Measurements from ENCODE around the gene DEPDC1.

DNA sequence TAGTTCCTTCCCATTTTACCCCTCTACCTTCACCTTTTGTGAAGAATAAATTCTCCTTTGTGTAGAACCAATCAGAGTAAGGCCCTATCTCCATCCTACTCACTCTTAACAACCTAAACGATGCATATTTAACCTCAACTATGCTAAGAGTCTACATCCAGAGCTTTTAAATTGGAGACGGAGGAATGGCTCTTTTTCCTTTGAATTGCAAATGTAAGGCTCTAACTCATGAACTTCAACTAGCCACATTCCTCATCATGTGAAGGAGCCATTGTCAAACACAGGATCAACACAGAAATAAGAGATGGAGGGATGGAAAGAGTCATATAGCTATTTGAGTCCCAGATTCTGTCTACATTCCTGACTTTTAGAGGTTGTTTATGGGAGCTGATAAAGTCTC is 18.2 kb downstream of the DEPDC1 start:
- TF ChIP-seq, protein P1, sequence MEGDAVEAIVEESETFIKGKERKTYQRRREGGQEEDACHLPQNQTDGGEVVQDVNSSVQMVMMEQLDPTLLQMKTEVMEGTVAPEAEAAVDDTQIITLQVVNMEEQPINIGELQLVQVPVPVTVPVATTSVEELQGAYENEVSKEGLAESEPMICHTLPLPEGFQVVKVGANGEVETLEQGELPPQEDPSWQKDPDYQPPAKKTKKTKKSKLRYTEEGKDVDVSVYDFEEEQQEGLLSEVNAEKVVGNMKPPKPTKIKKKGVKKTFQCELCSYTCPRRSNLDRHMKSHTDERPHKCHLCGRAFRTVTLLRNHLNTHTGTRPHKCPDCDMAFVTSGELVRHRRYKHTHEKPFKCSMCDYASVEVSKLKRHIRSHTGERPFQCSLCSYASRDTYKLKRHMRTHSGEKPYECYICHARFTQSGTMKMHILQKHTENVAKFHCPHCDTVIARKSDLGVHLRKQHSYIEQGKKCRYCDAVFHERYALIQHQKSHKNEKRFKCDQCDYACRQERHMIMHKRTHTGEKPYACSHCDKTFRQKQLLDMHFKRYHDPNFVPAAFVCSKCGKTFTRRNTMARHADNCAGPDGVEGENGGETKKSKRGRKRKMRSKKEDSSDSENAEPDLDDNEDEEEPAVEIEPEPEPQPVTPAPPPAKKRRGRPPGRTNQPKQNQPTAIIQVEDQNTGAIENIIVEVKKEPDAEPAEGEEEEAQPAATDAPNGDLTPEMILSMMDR (IDR thresholded peaks at IDR 0.05), result no peak
- TF ChIP-seq EP300 (IDR thresholded peaks at IDR 0.05) (no peak), POLR2A (IDR thresholded peaks at IDR 0.05) (no peak)
